HepG2 (cell line): ENCODE measurements around the gene C2orf81. TPM values are rescaled to one million over a fixed set of nuclear protein-coding genes. Genes with fewer than 3 reads are reported as not detected.

Experiments used
- CREB3 ChIP-seq: sonication (generic); formaldehyde crosslinking; IDR thresholded peaks from 2 replicates; pipeline ENCODE4 v1.5.0; 2020; ENCODE audit warnings: missing genetic modification reagents
- ETV5 ChIP-seq: IDR thresholded peaks from 2 replicates; pipeline ENCODE4 v1.6.1; 2018; ENCODE audit warnings: missing biosample characterization, missing genetic modification reagents, inconsistent platforms, borderline replicate concordance
- HBP1 ChIP-seq: IDR thresholded peaks from 2 replicates; pipeline ENCODE4 v1.6.1; 2016; ENCODE audit warnings: low read depth, control low read depth
- HINFP ChIP-seq: sonication (generic); formaldehyde crosslinking; IDR thresholded peaks from 2 replicates; pipeline ENCODE4 v1.4.0; 2020; ENCODE audit warnings: low read depth, mild to moderate bottlenecking, missing genetic modification reagents
- KAT8 ChIP-seq: IDR thresholded peaks from 2 replicates; pipeline ENCODE4 v1.6.1; 2016; ENCODE audit warnings: missing genetic modification reagents, missing compliant biosample characterization
- REST ChIP-seq, 2 experiments: IDR thresholded peaks; 2 replicates each; pipeline ENCODE4 v1.6.1; 2011 to 2012; ENCODE audit warnings: low read length in 2 of 2, borderline replicate concordance in 1 of 2, low read depth in 1 of 2, mild to moderate bottlenecking in 1 of 2, moderate library complexity in 1 of 2
- SNAPC5 ChIP-seq: sonication (generic); formaldehyde crosslinking; IDR thresholded peaks from 2 replicates; pipeline ENCODE4 v1.8.1; 2023; ENCODE audit warnings: mild to moderate bottlenecking, missing genetic modification reagents, borderline replicate concordance
- TRIM22 ChIP-seq: fragments of 450-650 bp; IDR thresholded peaks from 2 replicates; pipeline ENCODE4 v1.6.1; 2017
- ZFP36L2 ChIP-seq: sonication (generic); formaldehyde crosslinking; IDR thresholded peaks from 2 replicates; pipeline ENCODE4 v1.4.0; 2020; ENCODE audit warnings: missing genetic modification reagents
- ZFYVE20 ChIP-seq: sonication (generic); formaldehyde crosslinking; IDR thresholded peaks from 2 replicates; pipeline ENCODE4 v1.8.0; 2023; ENCODE audit warnings: low read depth, mild to moderate bottlenecking, moderate library complexity, missing genetic modification reagents, borderline replicate concordance
- ZNF180 ChIP-seq: sonication (generic); formaldehyde crosslinking; IDR thresholded peaks from 2 replicates; pipeline ENCODE4 v1.4.0; 2020; ENCODE audit warnings: low read depth, missing genetic modification reagents, borderline replicate concordance
- ZNF639 ChIP-seq: conservative IDR thresholded peaks from 2 replicates; pipeline ENCODE4 v1.6.1; 2018; ENCODE audit warnings: missing genetic modification reagents
- ZNF704 ChIP-seq: sonication (generic); formaldehyde crosslinking; IDR thresholded peaks from 2 replicates; pipeline ENCODE4 v1.8.1; 2023; ENCODE audit warnings: mild to moderate bottlenecking, inconsistent platforms, moderate library complexity, missing genetic modification reagents, borderline replicate concordance
- ZNF780A ChIP-seq: sonication (generic); formaldehyde crosslinking; IDR thresholded peaks from 2 replicates; pipeline ENCODE4 v1.8.0; 2022; ENCODE audit warnings: mild to moderate bottlenecking, missing genetic modification reagents, moderate library complexity
- ZNF781 ChIP-seq: sonication (generic); formaldehyde crosslinking; IDR thresholded peaks from 2 replicates; pipeline ENCODE4 v1.5.1; 2020; ENCODE audit warnings: borderline replicate concordance, mild to moderate bottlenecking, missing genetic modification reagents; ENCODE audit errors: not compliant biosample characterization
- polyA plus RNA-seq, 8 experiments: library from polyadenylated mRNA; depleted of rRNA in 3 of 8; stranded (reverse) in 7 of 8; unstranded in 1 of 8; fragments of >200 nt; fragmentation: Illumina TruSeq in 4 of 8; extraction: Trizol in 4 of 8; gene quantifications; 2 replicates each; pipeline versions ENCODE4 v1.2.1 to v1.2.3, GENCODE V29; 2011 to 2016; ENCODE audit warnings: low read depth in 4 of 8, missing spikeins in 1 of 8, mixed read lengths in 1 of 8; ENCODE audit not compliant: insufficient read depth in 1 of 8
- total RNA-seq, 5 experiments: library from RNA; depleted of rRNA; stranded (reverse); fragments of >200 nt; fragmentation: Illumina TruSeq; extraction: Trizol; gene quantifications; 2 replicates each; pipeline ENCODE4 v1.2.3, GENCODE V29; 2016; ENCODE audit warnings: low read depth in 1 of 5

Gene C2orf81
- total and polyA plus RNA-seq, 2 of the 13 experiments (the other 11 are each of a cell fraction or from before 2014, with no cell fraction given) = 0.15 to 0.17 TPM

GRCh38 chr2:74461187-74462053 lies 40.0 kb upstream of the C2orf81 start (continued):
- TF ChIP-seq ZFYVE20 (no peak), KAT8 (CRISPR knock-in tag) (no peak), ZNF180 (CRISPR knock-in tag) (no peak), CREB3 (no peak), REST (IDR thresholded peaks at IDR 0.05; ENCODE audit: borderline replicate concordance in 1 of 2, low read depth in 1 of 2, low read length in 2 of 2) (no peak), ZNF704 (CRISPR knock-in tag) (no peak), HBP1 (CRISPR knock-in tag) (no peak), TRIM22 (no peak), HINFP (CRISPR knock-in tag) (0 out of 2 replicates have a peak, but pooled peaks have one; percentile 18), SNAPC5 (no peak), ETV5 (no peak), ZFP36L2 (CRISPR knock-in tag) (no peak), ZNF781 (no peak), ZNF780A (CRISPR knock-in tag) (no peak), ZNF639 (CRISPR knock-in tag) (no peak)
